ENCODE measurements around the gene ZFP64. TPM values are rescaled to one million over a fixed set of nuclear protein-coding genes. Genes with fewer than 3 reads are reported as not detected.
A peak's percentile ranks its signal among the peaks of the same experiment; 100 is the strongest.

ZFP64 gene
- total and polyA plus RNA-seq, 10 donors: 3.2 to 16.5 (median 11.2) TPM

DNA sequence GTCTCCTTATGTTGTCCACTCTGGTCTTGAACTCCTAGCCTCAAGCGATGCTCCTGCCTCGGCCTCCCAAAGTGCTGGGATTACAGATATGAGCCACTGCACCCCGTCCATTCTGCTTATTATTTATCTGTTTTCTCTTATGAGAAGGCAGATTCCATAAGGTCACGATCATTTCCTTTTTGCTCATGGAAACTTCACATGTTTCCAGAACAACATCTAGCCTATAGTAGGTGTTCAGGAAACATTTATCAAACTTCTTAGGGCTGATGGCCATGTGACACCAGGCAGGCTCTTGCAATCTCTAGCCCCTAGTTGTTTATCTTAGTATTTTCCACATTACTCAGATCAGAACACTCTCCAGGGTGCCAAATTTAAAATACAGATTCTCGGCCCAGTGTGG is 61.2 kb downstream of the ZFP64 start:
- WGBS, 5 donors: 89 to 95% (median 92%) methylated on average over 5 of the region's 5 CpGs
- no peaks in the 10 kb centered on the region for H3K27me3 ChIP-seq (replicated peaks in 1 of 7)
- no peak overlapping the region for H3K4me3 ChIP-seq
- no peaks in the 10 kb centered on the region for H3K36me3 ChIP-seq
- peaks cover 2 to 17% (median 9%) of the 10 kb centered on the region in 8 donors for H3K9me3 ChIP-seq
- H3K4me1 ChIP-seq: peaks cover 0 to 13% (median 2%) of the 10 kb centered on the region in 6 donors
- no peak overlapping the region for H3K27ac ChIP-seq
- TF ChIP-seq CTCF (IDR thresholded peaks at IDR 0.05 in 8 of 11, conservative IDR thresholded peaks at IDR 0.05 in 3 of 11) (no peak), POLR2A (IDR thresholded peaks at IDR 0.05) (no peak), POLR2AphosphoS5 (IDR thresholded peaks at IDR 0.05) (no peak)
- DNase-seq: no peak
- intact Hi-C loops (cut with DNase I; ENCODE audit: low total_unique reads): no loop called here

DNA sequence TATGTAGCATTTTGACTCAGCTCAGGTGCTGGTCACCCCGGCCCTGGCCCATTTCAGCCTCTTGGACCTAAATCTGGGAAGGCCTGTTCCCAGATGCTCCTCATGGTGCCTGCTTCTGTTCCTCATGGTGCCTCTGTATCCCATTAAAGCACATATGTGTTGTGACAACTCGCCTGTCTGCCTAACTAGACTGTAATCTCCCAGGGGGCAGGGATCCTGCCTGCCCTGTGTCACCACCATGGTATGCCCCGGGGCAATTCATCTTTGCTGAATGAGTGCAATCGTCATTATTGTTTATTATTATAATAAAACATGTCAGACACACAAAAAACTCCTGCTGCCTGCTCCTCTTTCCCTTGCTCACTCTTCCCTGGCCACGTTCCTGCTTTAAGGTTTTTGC is 62.0 kb downstream of the ZFP64 start:
- Histone ChIP-seq H3K4me1 (peaks cover 0 to 13% (median 2%) of the 10 kb centered on the region in 6 donors), H3K4me3 (no peak overlapping the region), H3K36me3 (no peaks in the 10 kb centered on the region), H3K27ac (no peak overlapping the region), H3K27me3 (replicated peaks in 1 of 7) (no peaks in the 10 kb centered on the region), H3K9me3 (peaks cover 2 to 17% (median 9%) of the 10 kb centered on the region in 8 donors)
- TF ChIP-seq POLR2A (IDR thresholded peaks at IDR 0.05) (no peak), POLR2AphosphoS5 (IDR thresholded peaks at IDR 0.05) (no peak), CTCF (IDR thresholded peaks at IDR 0.05 in 8 of 11, conservative IDR thresholded peaks at IDR 0.05 in 3 of 11) (no peak)
- intact Hi-C loops (cut with DNase I; ENCODE audit: low total_unique reads): no loop called here
- no peak for DNase-seq
- 88 to 96% (median 93%) methylated on average over 5 of the region's 5 CpGs for WGBS, 5 donors

DNA sequence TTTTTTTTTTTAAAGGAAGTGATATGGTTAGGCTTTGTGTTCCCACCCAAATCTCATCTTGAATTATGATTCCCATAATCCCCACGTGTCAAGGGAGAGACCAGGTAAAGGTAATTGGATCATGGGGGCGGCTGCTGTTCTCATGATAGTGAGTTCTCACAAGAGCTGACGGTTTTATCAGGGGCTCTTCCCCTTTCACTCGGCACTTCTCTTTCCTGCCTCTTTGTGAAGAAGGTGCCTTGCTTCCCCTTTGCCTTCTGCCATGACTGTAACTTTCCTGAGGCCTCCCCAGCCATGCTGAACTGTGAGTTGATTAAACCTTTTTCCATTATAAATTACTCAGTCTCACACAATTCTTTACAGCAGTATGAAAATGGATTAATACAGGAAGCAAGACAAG is 64.3 kb downstream of the ZFP64 start:
- no peaks in the 10 kb centered on the region for H3K36me3 ChIP-seq
- no peak for DNase-seq

DNA sequence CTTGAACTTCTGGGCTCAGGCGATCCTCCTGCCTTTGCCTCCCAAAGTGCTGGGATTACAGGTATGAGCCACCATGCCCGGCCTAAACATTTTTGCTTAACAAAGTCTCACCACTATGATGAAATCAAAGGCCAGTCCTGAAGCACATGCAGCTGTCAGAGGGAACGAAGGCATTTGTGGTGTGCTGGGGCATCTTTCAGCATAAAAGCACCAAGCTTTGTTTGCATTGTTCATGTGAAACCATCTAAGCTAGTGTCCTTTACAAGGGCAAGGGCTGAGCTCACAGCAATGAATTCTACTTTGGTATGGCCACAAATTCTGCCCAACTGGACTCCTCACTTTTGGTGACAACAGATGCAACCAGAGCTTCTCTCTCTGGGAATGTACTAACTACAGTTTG is 66.8 kb downstream of the ZFP64 start:
- no peak for TF ChIP-seq CTCF (IDR thresholded peaks at IDR 0.05 in 8 of 11, conservative IDR thresholded peaks at IDR 0.05 in 3 of 11)
- H3K9me3 ChIP-seq: peaks cover 0 to 4% (median 0%) of the 10 kb centered on the region in 8 donors
- H3K4me3 ChIP-seq: no peak overlapping the region
- H3K27me3 ChIP-seq (replicated peaks in 1 of 7): no peaks in the 10 kb centered on the region
- H3K27ac ChIP-seq: no peak overlapping the region
- intact Hi-C loops (cut with DNase I; ENCODE audit: low total_unique reads): no loop called here
- no peaks in the 10 kb centered on the region for H3K36me3 ChIP-seq
- 58 to 91% (median 82%) methylated on average over 3 of the region's 3 CpGs for WGBS, 5 donors
- no peak for DNase-seq
- peaks cover 0 to 13% (median 2%) of the 10 kb centered on the region in 6 donors for H3K4me1 ChIP-seq

More for the DNA sequence above, 64.3 kb downstream of the ZFP64 start:
- intact Hi-C loops (cut with DNase I; ENCODE audit: low total_unique reads): no loop called here
- H3K9me3 ChIP-seq: peaks cover 2 to 17% (median 9%) of the 10 kb centered on the region in 8 donors
- no peak overlapping the region for H3K4me3 ChIP-seq
- TF ChIP-seq CTCF (IDR thresholded peaks at IDR 0.05 in 8 of 11, conservative IDR thresholded peaks at IDR 0.05 in 3 of 11): no peak
- TF ChIP-seq POLR2A (IDR thresholded peaks at IDR 0.05): no peak
- TF ChIP-seq POLR2AphosphoS5 (IDR thresholded peaks at IDR 0.05): no peak
- peaks cover 0 to 13% (median 2%) of the 10 kb centered on the region in 6 donors for H3K4me1 ChIP-seq
- no peaks in the 10 kb centered on the region for H3K27me3 ChIP-seq (replicated peaks in 1 of 7)
- 18 to 41% (median 25%) methylated on average over 4 of the region's 4 CpGs for WGBS, 5 donors
- peak overlapping the region in 3 of 8 donors; percentile 13 to 47 (median 26) for H3K27ac ChIP-seq
